ENCODE data around the gene PRRC2B.
A peak's percentile ranks its signal among the peaks of the same experiment; 100 is the strongest.
"Not testable (repeated sequence)": the region's sequence is repeated elsewhere in the genome, so short reads cannot be mapped to it uniquely, and the experiment has no call there.

The PRRC2B gene

GRCh38 chr9:131386281-131386680, 7.6 kb upstream of the PRRC2B start:
- H3K4me1 ChIP-seq (ENCODE audit: control insufficient read depth in 2 of 2, insufficient read depth in 2 of 2, low read length in 2 of 2): no peaks in the 10 kb centered on the region
- no peaks in the 10 kb centered on the region for H3K36me3 ChIP-seq (ENCODE audit: control insufficient read depth in 2 of 2, insufficient read depth in 2 of 2, low read length in 2 of 2)
- H3K4me3 ChIP-seq (ENCODE audit: low read length in 2 of 2): no peak overlapping the region
- no peaks in the 10 kb centered on the region for H3K9me3 ChIP-seq (ENCODE audit: control insufficient read depth in 2 of 2, low read length in 2 of 2)
- H3K27me3 ChIP-seq (ENCODE audit: control insufficient read depth in 2 of 2, insufficient read depth in 2 of 2, low read length in 2 of 2): no peaks in the 10 kb centered on the region
- H3K27ac ChIP-seq (ENCODE audit: low read depth in 2 of 2, low read length in 2 of 2): no peak overlapping the region
- H3K9ac ChIP-seq (ENCODE audit: low read depth in 1 of 2, low read length in 2 of 2): no peak overlapping the region

GRCh38 chr9:131387394-131387793, 6.5 kb upstream of the PRRC2B start:
- H3K4me3 ChIP-seq (ENCODE audit: low read length in 2 of 2): no peak overlapping the region
- no peak overlapping the region for H3K9ac ChIP-seq (ENCODE audit: low read depth in 1 of 2, low read length in 2 of 2)
- no peaks in the 10 kb centered on the region for H3K36me3 ChIP-seq (ENCODE audit: control insufficient read depth in 2 of 2, insufficient read depth in 2 of 2, low read length in 2 of 2)
- no peaks in the 10 kb centered on the region for H3K27me3 ChIP-seq (ENCODE audit: control insufficient read depth in 2 of 2, insufficient read depth in 2 of 2, low read length in 2 of 2)
- no peaks in the 10 kb centered on the region for H3K9me3 ChIP-seq (ENCODE audit: control insufficient read depth in 2 of 2, low read length in 2 of 2)
- H3K4me1 ChIP-seq (ENCODE audit: control insufficient read depth in 2 of 2, insufficient read depth in 2 of 2, low read length in 2 of 2): no peaks in the 10 kb centered on the region
- H3K27ac ChIP-seq (ENCODE audit: low read depth in 2 of 2, low read length in 2 of 2): no peak overlapping the region

- no peak overlapping the region for H3K27ac ChIP-seq (ENCODE audit: low read depth in 2 of 2, low read length in 2 of 2)
- H3K36me3 ChIP-seq (ENCODE audit: control insufficient read depth in 2 of 2, insufficient read depth in 2 of 2, low read length in 2 of 2): no peaks in the 10 kb centered on the region
These were observed 2.9 kb upstream of the PRRC2B start for GRCh38 chr9:131391020-131391419.

GRCh38 chr9:131391504-131391903, 2.4 kb upstream of the PRRC2B start:
- H3K36me3 ChIP-seq (ENCODE audit: control insufficient read depth in 2 of 2, insufficient read depth in 2 of 2, low read length in 2 of 2): no peaks in the 10 kb centered on the region
- no peaks in the 10 kb centered on the region for H3K9me3 ChIP-seq (ENCODE audit: control insufficient read depth in 2 of 2, low read length in 2 of 2)
- H3K4me1 ChIP-seq (ENCODE audit: control insufficient read depth in 2 of 2, insufficient read depth in 2 of 2, low read length in 2 of 2): peaks cover 13 to 14% of the 10 kb centered on the region in 2 donors
- H3K9ac ChIP-seq (ENCODE audit: low read depth in 1 of 2, low read length in 2 of 2): no peak overlapping the region
- no peak overlapping the region for H3K27ac ChIP-seq (ENCODE audit: low read depth in 2 of 2, low read length in 2 of 2)
- H3K4me3 ChIP-seq (ENCODE audit: low read length in 2 of 2): no peak overlapping the region
- no peaks in the 10 kb centered on the region for H3K27me3 ChIP-seq (ENCODE audit: control insufficient read depth in 2 of 2, insufficient read depth in 2 of 2, low read length in 2 of 2)

More at GRCh38 chr9:131391020-131391419, 2.9 kb upstream of the PRRC2B start:
- no peak overlapping the region for H3K4me3 ChIP-seq (ENCODE audit: low read length in 2 of 2)
- H3K4me1 ChIP-seq (ENCODE audit: control insufficient read depth in 2 of 2, insufficient read depth in 2 of 2, low read length in 2 of 2): peaks cover 11 to 12% of the 10 kb centered on the region in 2 donors
- H3K27me3 ChIP-seq (ENCODE audit: control insufficient read depth in 2 of 2, insufficient read depth in 2 of 2, low read length in 2 of 2): no peaks in the 10 kb centered on the region
- no peaks in the 10 kb centered on the region for H3K9me3 ChIP-seq (ENCODE audit: control insufficient read depth in 2 of 2, low read length in 2 of 2)
- no peak overlapping the region for H3K9ac ChIP-seq (ENCODE audit: low read depth in 1 of 2, low read length in 2 of 2)

- Histone ChIP-seq H3K9me3 (ENCODE audit: control insufficient read depth in 2 of 2, low read length in 2 of 2) (no peaks in the 10 kb centered on the region), H3K4me3 (ENCODE audit: low read length in 2 of 2) (peak overlapping the region; percentile 47 to 71), H3K9ac (ENCODE audit: low read depth in 1 of 2, low read length in 2 of 2) (peak overlapping the region; percentile 69 to 72), H3K27ac (ENCODE audit: low read depth in 2 of 2, low read length in 2 of 2) (peak overlapping the region; percentile 86 to 89), H3K36me3 (ENCODE audit: control insufficient read depth in 2 of 2, insufficient read depth in 2 of 2, low read length in 2 of 2) (no peaks in the 10 kb centered on the region), H3K27me3 (ENCODE audit: control insufficient read depth in 2 of 2, insufficient read depth in 2 of 2, low read length in 2 of 2) (no peaks in the 10 kb centered on the region), H3K4me1 (ENCODE audit: control insufficient read depth in 2 of 2, insufficient read depth in 2 of 2, low read length in 2 of 2) (peaks cover 28 to 31% of the 10 kb centered on the region in 2 donors)
These were observed 724 bp downstream of the PRRC2B start for GRCh38 chr9:131394464-131395156.

GRCh38 chr9:131395157-131396098, 1.5 kb downstream of the PRRC2B start:
- Histone ChIP-seq H3K9me3 (ENCODE audit: control insufficient read depth in 2 of 2, low read length in 2 of 2) (no peaks in the 10 kb centered on the region), H3K27me3 (ENCODE audit: control insufficient read depth in 2 of 2, insufficient read depth in 2 of 2, low read length in 2 of 2) (no peaks in the 10 kb centered on the region), H3K4me1 (ENCODE audit: control insufficient read depth in 2 of 2, insufficient read depth in 2 of 2, low read length in 2 of 2) (peaks cover 28 to 33% of the 10 kb centered on the region in 2 donors), H3K9ac (ENCODE audit: low read depth in 1 of 2, low read length in 2 of 2) (peak overlapping the region; percentile 69 to 72), H3K4me3 (ENCODE audit: low read length in 2 of 2) (peak overlapping the region; percentile 47 to 71), H3K27ac (ENCODE audit: low read depth in 2 of 2, low read length in 2 of 2) (peak overlapping the region; percentile 86 to 89), H3K36me3 (ENCODE audit: control insufficient read depth in 2 of 2, insufficient read depth in 2 of 2, low read length in 2 of 2) (no peaks in the 10 kb centered on the region)

- H3K9me3 ChIP-seq (ENCODE audit: control insufficient read depth in 2 of 2, low read length in 2 of 2); H3K36me3 ChIP-seq (ENCODE audit: control insufficient read depth in 2 of 2, insufficient read depth in 2 of 2, low read length in 2 of 2); H3K27me3 ChIP-seq (ENCODE audit: control insufficient read depth in 2 of 2, insufficient read depth in 2 of 2, low read length in 2 of 2): not testable (repeated sequence)
- H3K9ac ChIP-seq (ENCODE audit: low read depth in 1 of 2, low read length in 2 of 2): peak overlapping the region; percentile 60 to 69
- H3K4me1 ChIP-seq (ENCODE audit: control insufficient read depth in 2 of 2, insufficient read depth in 2 of 2, low read length in 2 of 2): peaks cover 28 to 33% of the 10 kb centered on the region in 2 donors
- peak overlapping the region; percentile 29 to 61 for H3K27ac ChIP-seq (ENCODE audit: low read depth in 2 of 2, low read length in 2 of 2)
- H3K4me3 ChIP-seq (ENCODE audit: low read length in 2 of 2): peak overlapping the region in 1 of 2 donors; percentile 71
These were observed 2.2 kb downstream of the PRRC2B start for GRCh38 chr9:131396099-131396479.

DNA sequence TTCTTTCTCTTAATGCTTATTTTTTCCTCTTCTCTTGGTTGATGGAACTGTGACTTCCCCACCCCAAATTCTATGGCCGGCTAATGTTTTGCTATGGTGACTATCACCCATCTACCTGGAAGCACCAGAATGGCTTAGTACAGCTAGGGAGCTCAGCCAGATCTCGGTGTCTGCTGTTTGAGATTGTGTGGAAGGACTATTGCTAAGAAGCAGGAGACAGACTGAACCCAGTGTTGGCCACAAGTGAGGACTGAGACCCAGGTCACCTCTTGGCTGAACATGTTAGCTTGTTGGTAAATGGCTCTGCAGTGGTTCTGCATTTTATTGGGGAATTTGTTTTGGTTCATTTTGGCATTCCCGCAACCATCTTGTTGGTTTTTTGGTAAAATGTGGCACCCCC, 2.7 kb downstream of the PRRC2B start:
- peaks cover 28 to 33% of the 10 kb centered on the region in 2 donors for H3K4me1 ChIP-seq (ENCODE audit: control insufficient read depth in 2 of 2, insufficient read depth in 2 of 2, low read length in 2 of 2)

DNA sequence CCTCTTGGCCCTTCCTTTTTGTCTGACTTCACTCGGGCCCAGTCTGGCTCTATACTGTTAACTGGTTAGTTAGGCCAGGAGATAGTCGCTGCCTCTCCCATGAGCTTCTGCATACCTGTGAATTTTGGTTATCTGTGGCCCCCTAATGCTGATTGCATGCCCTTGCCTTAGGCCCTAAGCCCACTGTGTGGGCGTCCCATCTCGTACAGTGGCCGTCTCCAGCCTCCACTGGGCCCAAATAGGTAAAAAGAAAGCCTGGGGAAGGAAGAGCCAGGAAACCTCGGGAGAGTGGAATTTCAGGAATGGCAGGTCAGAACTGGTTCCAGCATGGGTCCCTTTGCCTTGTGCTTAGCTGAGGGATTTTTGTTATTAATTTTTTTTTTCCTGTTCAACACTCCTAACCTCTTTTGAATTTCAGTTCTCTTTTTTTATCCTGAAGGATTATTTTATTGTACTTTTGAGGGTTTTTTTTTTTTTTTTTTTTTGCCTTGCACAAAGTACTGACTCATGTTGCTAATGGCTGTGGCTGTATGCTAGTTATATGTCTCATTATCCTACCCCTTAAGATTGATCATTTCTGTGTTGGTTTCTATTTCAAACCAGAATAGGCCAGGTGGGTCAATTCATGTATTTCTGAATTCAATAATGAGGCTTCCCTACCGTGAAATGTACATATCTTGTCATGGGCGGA, 3.4 kb downstream of the PRRC2B start:
- H3K4me1 ChIP-seq (ENCODE audit: control insufficient read depth in 2 of 2, insufficient read depth in 2 of 2, low read length in 2 of 2): peaks cover 33 to 35% of the 10 kb centered on the region in 2 donors
- no peaks in the 10 kb centered on the region for H3K27me3 ChIP-seq (ENCODE audit: control insufficient read depth in 2 of 2, insufficient read depth in 2 of 2, low read length in 2 of 2)
- H3K9ac ChIP-seq (ENCODE audit: low read depth in 1 of 2, low read length in 2 of 2): peak overlapping the region in 1 of 2 donors; percentile 32
- peak overlapping the region in 1 of 2 donors; percentile 61 for H3K27ac ChIP-seq (ENCODE audit: low read depth in 2 of 2, low read length in 2 of 2)
- no peak overlapping the region for H3K4me3 ChIP-seq (ENCODE audit: low read length in 2 of 2)
- H3K9me3 ChIP-seq (ENCODE audit: control insufficient read depth in 2 of 2, low read length in 2 of 2): no peaks in the 10 kb centered on the region
- H3K36me3 ChIP-seq (ENCODE audit: control insufficient read depth in 2 of 2, insufficient read depth in 2 of 2, low read length in 2 of 2): no peaks in the 10 kb centered on the region

More for the DNA sequence above, 2.7 kb downstream of the PRRC2B start:
- no peaks in the 10 kb centered on the region for H3K9me3 ChIP-seq (ENCODE audit: control insufficient read depth in 2 of 2, low read length in 2 of 2)
- H3K27ac ChIP-seq (ENCODE audit: low read depth in 2 of 2, low read length in 2 of 2): peak overlapping the region in 1 of 2 donors; percentile 61
- H3K4me3 ChIP-seq (ENCODE audit: low read length in 2 of 2): no peak overlapping the region
- peak overlapping the region in 1 of 2 donors; percentile 19 for H3K9ac ChIP-seq (ENCODE audit: low read depth in 1 of 2, low read length in 2 of 2)
- no peaks in the 10 kb centered on the region for H3K27me3 ChIP-seq (ENCODE audit: control insufficient read depth in 2 of 2, insufficient read depth in 2 of 2, low read length in 2 of 2)
- H3K36me3 ChIP-seq (ENCODE audit: control insufficient read depth in 2 of 2, insufficient read depth in 2 of 2, low read length in 2 of 2): no peaks in the 10 kb centered on the region

All from mucosa of rectum (tissue), 2 donors.